IMR-90 (cell line): Measurements from ENCODE around the gene DSTYK. TPM values are rescaled to one million over a fixed set of nuclear protein-coding genes. Genes with fewer than 3 reads are reported as not detected.
A peak's percentile ranks its signal among the peaks of the same experiment; 100 is the strongest.

ENCODE experiments used
- ATAC-seq: fragments of 200-7000 bp; cut with Tn5 transposase; 2 replicates; pipeline ENCODE4 v1.9.1; 2020; ENCODE audit warnings: low read depth, mild to moderate bottlenecking, moderate library complexity
- BruUV-seq: library from RNA; stranded (reverse); fragments of 400-500 nt; replicated peaks from 2 replicates; lab custom pipeline; 2021; lab: Mats Ljungman, UMichigan
- CTCF ChIA-PET: fragments of 300-600 bp; formaldehyde crosslinking; extraction: SDS; loops from one replicate; lab custom pipeline; 2021; ENCODE audit warnings: antibody characterized with exemption; lab: Yijun Ruan, JAX
- POLR2A ChIA-PET: fragments of 300-600 bp; sonication (Branson Sonifier 250); formaldehyde crosslinking; loops from one replicate; lab custom pipeline; 2022; ENCODE audit warnings: antibody characterized with exemption; ENCODE audit not compliant: unreplicated experiment; lab: Charles Lee
- DNase-seq: peaks from one replicate; pipeline ENCODE4 v3.0.0; 2013
- H2AFZ ChIP-seq: replicated peaks from 2 replicates; pipeline ENCODE3; 2013; ENCODE audit warnings: low read length, mild to moderate bottlenecking; ENCODE audit not compliant: poor library complexity
- H2AK5ac ChIP-seq: 2 replicates; pipeline ENCODE4 v1.6.1; 2013; ENCODE audit warnings: low read depth, low read length, inconsistent platforms
- H2AK9ac ChIP-seq: replicated peaks from 2 replicates; pipeline ENCODE3; 2013; ENCODE audit warnings: mild to moderate bottlenecking, low read depth, low read length, moderate library complexity; ENCODE audit not compliant: poor library complexity
- H2BK120ac ChIP-seq: 2 replicates; pipeline ENCODE4 v1.6.1; 2013; ENCODE audit warnings: low read depth, low read length, inconsistent platforms
- H2BK15ac ChIP-seq: 3 replicates; pipeline ENCODE4 v1.6.1; 2013; ENCODE audit warnings: low read depth, low read length, inconsistent platforms
- H2BK20ac ChIP-seq: 2 replicates; pipeline ENCODE4 v1.6.1; 2013; ENCODE audit warnings: low read depth, mild to moderate bottlenecking, inconsistent platforms, low read length, moderate library complexity
- H2BK5ac ChIP-seq: 2 replicates; pipeline ENCODE4 v1.6.1; 2013; ENCODE audit warnings: mild to moderate bottlenecking, low read depth, low read length, inconsistent platforms; ENCODE audit not compliant: poor library complexity, severe bottlenecking
- H3K14ac ChIP-seq: replicated peaks from 2 replicates; pipeline ENCODE4 v1.6.1; 2013; ENCODE audit warnings: low read depth, low read length, inconsistent platforms
- H3K18ac ChIP-seq: 2 replicates; pipeline ENCODE4 v1.6.1; 2013; ENCODE audit warnings: low read depth, low read length, control low read depth
- H3K23ac ChIP-seq: 2 replicates; pipeline ENCODE4 v1.6.1; 2013; ENCODE audit warnings: low read depth, low read length, inconsistent platforms
- H3K27ac ChIP-seq: 2 replicates; pipeline ENCODE4 v1.5.1; 2013; ENCODE audit warnings: mild to moderate bottlenecking, control low read depth, low read length; ENCODE audit not compliant: insufficient read depth
- H3K27me3 ChIP-seq: 2 replicates; pipeline ENCODE4 v1.6.1; 2013; ENCODE audit warnings: low read length; ENCODE audit not compliant: control insufficient read depth, insufficient read depth
- H3K36me3 ChIP-seq: 2 replicates; pipeline ENCODE4 v1.6.1; 2013; ENCODE audit warnings: low read length, mixed read lengths; ENCODE audit not compliant: control insufficient read depth, insufficient read depth
- H3K4ac ChIP-seq: 2 replicates; pipeline ENCODE4 v1.6.1; 2013; ENCODE audit warnings: low read depth, low read length, inconsistent platforms
- H3K4me1 ChIP-seq: 2 replicates; pipeline ENCODE4 v1.6.1; 2013; ENCODE audit warnings: low read length, mixed read lengths; ENCODE audit not compliant: control insufficient read depth, insufficient read depth
- H3K4me2 ChIP-seq: 2 replicates; pipeline ENCODE4 v1.6.1; 2013; ENCODE audit warnings: low read depth, mild to moderate bottlenecking, control low read depth, low read length, moderate library complexity
- H3K4me3 ChIP-seq: 2 replicates; pipeline ENCODE4 v1.5.1; 2013; ENCODE audit warnings: low read depth, mild to moderate bottlenecking, control low read depth, low read length, moderate library complexity; ENCODE audit not compliant: insufficient read depth
- H3K56ac ChIP-seq: 2 replicates; pipeline ENCODE4 v1.6.1; 2013; ENCODE audit warnings: low read length, inconsistent platforms; ENCODE audit not compliant: insufficient read depth; ENCODE audit errors: extremely low read depth
- H3K79me1 ChIP-seq, 2 experiments: 2 replicates each; pipeline ENCODE4 v1.6.1; 2013; ENCODE audit warnings: low read length in 2 of 2, inconsistent platforms in 1 of 2, low read depth in 1 of 2
- H3K9ac ChIP-seq: 2 replicates; pipeline ENCODE4 v1.6.1; 2013; ENCODE audit warnings: low read depth, low read length, control low read depth
- H3K9me1 ChIP-seq: 2 replicates; pipeline ENCODE4 v1.6.1; 2013; ENCODE audit warnings: low read length, inconsistent platforms; ENCODE audit not compliant: insufficient read depth
- H3K9me3 ChIP-seq: 2 replicates; pipeline ENCODE4 v1.6.1; 2013; ENCODE audit warnings: low read length; ENCODE audit not compliant: control insufficient read depth, insufficient read depth
- H4K20me1 ChIP-seq: 2 replicates; pipeline ENCODE4 v1.6.1; 2013; ENCODE audit warnings: low read length, inconsistent platforms; ENCODE audit not compliant: insufficient read depth
- H4K5ac ChIP-seq: 2 replicates; pipeline ENCODE4 v1.6.1; 2013; ENCODE audit warnings: mild to moderate bottlenecking, low read depth, low read length, control low read depth
- H4K8ac ChIP-seq, 2 experiments: 2 replicates each; pipeline ENCODE4 v1.6.1; 2013; ENCODE audit warnings: low read depth in 2 of 2, low read length in 2 of 2, control low read depth in 1 of 2, inconsistent platforms in 1 of 2
- H4K91ac ChIP-seq: 2 replicates; pipeline ENCODE4 v1.6.1; 2013; ENCODE audit warnings: low read depth, low read length, inconsistent platforms; ENCODE audit not compliant: insufficient read depth
- BHLHE40 ChIP-seq: fragments of 150-350 bp; IDR thresholded peaks from 2 replicates; pipeline ENCODE4 v1.6.1; 2016; ENCODE audit warnings: mild to moderate bottlenecking, low read depth, low read length
- CEBPB ChIP-seq: IDR thresholded peaks from 2 replicates; pipeline ENCODE4 v1.6.1; 2012; ENCODE audit warnings: low read depth, low read length, improper control_type of control experiment
- CHD1 ChIP-seq: IDR thresholded peaks from 2 replicates; pipeline ENCODE4 v1.6.1; 2012; ENCODE audit warnings: low read depth, low read length, improper control_type of control experiment
- CTCF ChIP-seq: conservative IDR thresholded peaks from 2 replicates; pipeline ENCODE4 v1.5.1; 2012; ENCODE audit warnings: mild to moderate bottlenecking, low read depth, low read length, improper control_type of control experiment
- ELK1 ChIP-seq: fragments of 150-350 bp; IDR thresholded peaks from 2 replicates; pipeline ENCODE4 v1.6.1; 2016; ENCODE audit warnings: low read depth, mild to moderate bottlenecking, low read length, moderate library complexity, borderline replicate concordance
- FOS ChIP-seq: fragments of 150-350 bp; IDR thresholded peaks from 2 replicates; pipeline ENCODE4 v1.6.1; 2016; ENCODE audit warnings: low read depth, low read length
- MAFK ChIP-seq: IDR thresholded peaks from 2 replicates; pipeline ENCODE4 v1.6.1; 2012; ENCODE audit warnings: low read depth, low read length, improper control_type of control experiment
- MAZ ChIP-seq: IDR thresholded peaks from 2 replicates; pipeline ENCODE4 v1.6.1; 2012; ENCODE audit warnings: low read depth, mild to moderate bottlenecking, low read length, improper control_type of control experiment, moderate library complexity, borderline replicate concordance
- MXI1 ChIP-seq: IDR thresholded peaks from 2 replicates; pipeline ENCODE4 v1.6.1; 2012; ENCODE audit warnings: low read depth, mild to moderate bottlenecking, low read length, moderate library complexity, borderline replicate concordance
- NFE2L2 ChIP-seq: fragments of 150-350 bp; IDR thresholded peaks from 2 replicates; pipeline ENCODE4 v1.6.1; 2016; ENCODE audit warnings: low read depth, mild to moderate bottlenecking, low read length
- POLR2A ChIP-seq: IDR thresholded peaks from 2 replicates; pipeline ENCODE4 v1.6.1; 2012; ENCODE audit warnings: mild to moderate bottlenecking, low read depth, low read length
- RAD21 ChIP-seq: IDR thresholded peaks from 2 replicates; pipeline ENCODE4 v1.6.1; 2012; ENCODE audit warnings: low read length, improper control_type of control experiment
- RCOR1 ChIP-seq: IDR thresholded peaks from 2 replicates; pipeline ENCODE4 v1.6.1; 2012; ENCODE audit warnings: mild to moderate bottlenecking, low read length, improper control_type of control experiment; ENCODE audit not compliant: insufficient replicate concordance
- RFX5 ChIP-seq: IDR thresholded peaks from 2 replicates; pipeline ENCODE4 v1.8.0; 2012; ENCODE audit warnings: low read depth, mild to moderate bottlenecking, low read length, moderate library complexity
- SMC3 ChIP-seq: fragments of 150-350 bp; IDR thresholded peaks from 2 replicates; pipeline ENCODE4 v1.6.1; 2016; ENCODE audit warnings: low read depth, mild to moderate bottlenecking, antibody characterized with exemption, low read length, moderate library complexity
- USF2 ChIP-seq: fragments of 150-350 bp; IDR thresholded peaks from 2 replicates; pipeline ENCODE4 v1.6.1; 2017; ENCODE audit warnings: mild to moderate bottlenecking, antibody characterized with exemption, low read length, low read depth
- WGBS, 2 experiments: methylation state at CpG; one replicate each; pipeline versions ENCODE4 v1.1.5 to v1.1.7; 2013; ENCODE audit warnings: missing lambda C conversion rate in 2 of 2; ENCODE audit not compliant: insufficient read length in 1 of 2; ENCODE audit errors: extremely low coverage in 2 of 2; 5-methylcytosine and 5-hydroxymethylcytosine counted together
- dilution Hi-C: fragments of 300-500 bp; cut with HindIII; formaldehyde crosslinking; loops from one replicate; pipeline ENCODE4 v1.14.3; 2018; ENCODE audit warnings: low sequenced_read_pairs; ENCODE audit not compliant: unreplicated experiment
- in situ Hi-C: fragments of 300-500 bp; cut with MboI; formaldehyde crosslinking; loops from 3 replicates; pipeline ENCODE4 v1.14.3; 2019; ENCODE audit warnings: low sequenced_read_pairs, inconsistent platforms, mixed read lengths
- intact Hi-C: fragments of 100-400 bp; cut with micrococcal nuclease; formaldehyde crosslinking; loops from 2 replicates; pipeline ENCODE4 v1.10.0; 2022
- polyA plus RNA-seq, 3 experiments: library from polyadenylated mRNA; depleted of rRNA; stranded (reverse); fragments of >200 nt; gene quantifications; 2 replicates each; pipeline ENCODE4 v1.2.3, GENCODE V29; 2012; ENCODE audit warnings: low replicate concordance in 1 of 3
- total RNA-seq: library from RNA; depleted of rRNA; stranded (reverse); fragments of >200 nt; gene quantifications from 2 replicates; pipeline ENCODE4 v1.2.3, GENCODE V29; 2012

DSTYK gene
- total and polyA plus RNA-seq, 2 of the 4 experiments (the other 2 are of a cell fraction) = 8.0 to 18.3 TPM

- TF ChIP-seq MAZ (no peak), FOS (no peak), MAFK (no peak), RAD21 (no peak), RFX5 (no peak), CHD1 (no peak), SMC3 (no peak), USF2 (no peak), CTCF (no peak), RCOR1 (no peak), POLR2A (no peak), ELK1 (no peak), NFE2L2 (no peak), CEBPB (no peak), BHLHE40 (no peak), MXI1 (no peak)
- no peak overlapping the region for H2BK120ac ChIP-seq
- no peak overlapping the region for H2BK20ac ChIP-seq
- no peak overlapping the region for H3K14ac ChIP-seq
- no peak overlapping the region for H2AK9ac ChIP-seq
- H3K27ac ChIP-seq = no peak overlapping the region
- no peak overlapping the region for H3K4ac ChIP-seq
- H3K18ac ChIP-seq = no peak overlapping the region
- H3K9me1 ChIP-seq = peaks cover 23% of the 10 kb centered on the region
- no peak overlapping the region; the same call in 1 of the 2 replicates for H3K4me2 ChIP-seq
- POLR2A ChIA-PET = no interaction called here
- peaks cover 63 to 87% of the 10 kb centered on the region in 2 experiments for H3K79me1 ChIP-seq
- no peak overlapping the region for H4K91ac ChIP-seq
- in situ Hi-C loops = no loop called here
- no peak overlapping the region for H3K4me3 ChIP-seq
- peak; percentile 12 for ATAC-seq
- H3K36me3 ChIP-seq = peaks cover 3% of the 10 kb centered on the region; the same call in 1 of the 2 replicates
- intact Hi-C loops = no loop called here
- H2BK15ac ChIP-seq = no peak overlapping the region
- peak overlapping the region; percentile 35; the same call in 1 of the 2 replicates for H3K23ac ChIP-seq
- no TSS peak for BruUV-seq
- no peak overlapping the region for H2AK5ac ChIP-seq
- no peaks in the 10 kb centered on the region for H3K27me3 ChIP-seq
- H3K9ac ChIP-seq = no peak overlapping the region
- no peak overlapping the region for H2AFZ ChIP-seq
- CTCF ChIA-PET = no interaction called here
- H3K9me3 ChIP-seq = no peaks in the 10 kb centered on the region
- peaks cover 47% of the 10 kb centered on the region for H4K20me1 ChIP-seq
- WGBS, 2 experiments = no CpG with 5 or more reads among the region's 2 CpGs
- H3K56ac ChIP-seq = no peak overlapping the region
- dilution Hi-C loops = no loop called here
- peaks cover 18% of the 10 kb centered on the region for H3K4me1 ChIP-seq
- no peak overlapping the region for H4K8ac ChIP-seq
- no peak for DNase-seq
- no peak overlapping the region for H4K5ac ChIP-seq
- H2BK5ac ChIP-seq = no peak overlapping the region
Measured at GRCh38 chr1:205191622-205192021, 19.9 kb downstream of the DSTYK start.
